WI38 (cell line): ENCODE results near the gene THAP8.
"Not testable (repeated sequence)": the region's sequence is repeated elsewhere in the genome, so short reads cannot be mapped to it uniquely, and the experiment has no call there.

Experiments used
- H3K4me3 ChIP-seq: 2 replicates; pipeline ENCODE4 v1.5.1; 2011; ENCODE audit warnings: low read depth, mild to moderate bottlenecking, control low read depth, low read length
- TF ChIP-seq, protein P1 (sequence below): IDR thresholded peaks from 2 replicates; pipeline ENCODE4 v1.5.1; 2012; ENCODE audit warnings: low read depth, mild to moderate bottlenecking, control low read depth, low read length

The THAP8 gene

DNA sequence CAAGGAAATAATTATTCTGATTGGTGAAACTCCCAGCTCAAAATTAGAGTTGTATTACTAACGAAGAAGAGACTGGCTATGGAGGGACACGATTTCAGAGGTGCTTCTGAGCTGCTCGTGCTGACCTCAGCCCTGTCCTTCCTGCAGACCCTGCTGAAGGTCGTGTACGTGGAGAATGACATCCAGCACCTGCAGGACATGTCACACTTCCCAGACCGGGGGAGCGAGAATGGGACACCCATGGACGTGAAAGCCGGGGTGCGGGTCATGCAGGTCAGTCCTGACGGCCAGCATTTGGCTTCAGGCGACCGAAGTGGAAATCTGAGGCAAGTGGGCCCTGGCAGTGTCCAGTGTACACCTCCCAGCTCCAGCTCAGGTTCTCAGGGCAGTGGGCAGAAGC is 28.8 kb upstream of the THAP8 start:
- H3K4me3 ChIP-seq = no peak overlapping the region
- TF ChIP-seq, protein P1, sequence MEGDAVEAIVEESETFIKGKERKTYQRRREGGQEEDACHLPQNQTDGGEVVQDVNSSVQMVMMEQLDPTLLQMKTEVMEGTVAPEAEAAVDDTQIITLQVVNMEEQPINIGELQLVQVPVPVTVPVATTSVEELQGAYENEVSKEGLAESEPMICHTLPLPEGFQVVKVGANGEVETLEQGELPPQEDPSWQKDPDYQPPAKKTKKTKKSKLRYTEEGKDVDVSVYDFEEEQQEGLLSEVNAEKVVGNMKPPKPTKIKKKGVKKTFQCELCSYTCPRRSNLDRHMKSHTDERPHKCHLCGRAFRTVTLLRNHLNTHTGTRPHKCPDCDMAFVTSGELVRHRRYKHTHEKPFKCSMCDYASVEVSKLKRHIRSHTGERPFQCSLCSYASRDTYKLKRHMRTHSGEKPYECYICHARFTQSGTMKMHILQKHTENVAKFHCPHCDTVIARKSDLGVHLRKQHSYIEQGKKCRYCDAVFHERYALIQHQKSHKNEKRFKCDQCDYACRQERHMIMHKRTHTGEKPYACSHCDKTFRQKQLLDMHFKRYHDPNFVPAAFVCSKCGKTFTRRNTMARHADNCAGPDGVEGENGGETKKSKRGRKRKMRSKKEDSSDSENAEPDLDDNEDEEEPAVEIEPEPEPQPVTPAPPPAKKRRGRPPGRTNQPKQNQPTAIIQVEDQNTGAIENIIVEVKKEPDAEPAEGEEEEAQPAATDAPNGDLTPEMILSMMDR = no peak

DNA sequence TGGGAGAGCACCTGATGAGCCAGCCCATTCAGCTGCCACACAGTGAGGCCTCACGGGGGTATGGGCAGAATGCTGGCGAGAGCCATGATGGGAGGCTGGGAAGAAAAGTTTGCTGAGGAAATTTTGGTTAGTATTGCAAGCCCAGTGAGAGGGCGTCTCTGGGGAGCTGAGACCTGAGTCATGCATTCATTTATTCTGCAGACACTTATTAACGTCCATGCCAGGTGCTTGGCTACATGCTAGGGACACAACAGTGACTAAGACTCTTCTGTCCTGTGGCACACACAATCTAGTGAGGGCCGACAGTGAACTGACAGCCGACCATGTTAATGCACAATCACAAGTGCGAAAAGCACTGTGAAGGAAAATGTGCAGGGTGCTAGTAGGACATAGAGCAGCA is 27.8 kb upstream of the THAP8 start:
- no peak overlapping the region for H3K4me3 ChIP-seq
- TF ChIP-seq, protein P1 = no peak

DNA sequence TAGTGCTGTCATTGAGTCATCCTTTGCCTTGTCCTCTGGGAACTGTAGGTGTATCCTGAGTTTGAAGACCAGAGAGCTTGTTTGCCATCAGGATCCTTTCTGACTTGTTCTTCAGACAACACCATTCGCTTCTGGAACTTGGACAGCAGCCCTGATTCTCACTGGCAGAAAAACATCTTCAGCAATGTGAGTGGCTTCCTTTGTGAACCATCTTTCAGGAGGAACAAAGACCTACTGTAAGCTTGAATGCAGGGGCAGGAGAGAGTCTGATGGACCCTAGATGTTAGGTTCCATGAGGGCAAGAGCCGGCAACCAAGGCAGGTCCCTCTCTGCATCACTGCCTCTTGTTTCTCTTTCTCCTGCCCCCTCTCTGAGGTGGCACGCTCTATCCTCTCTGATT is 27.3 kb upstream of the THAP8 start:
- H3K4me3 ChIP-seq = no peak overlapping the region
- TF ChIP-seq, protein P1 = no peak

- TF ChIP-seq, protein P1 = no peak
- H3K4me3 ChIP-seq = no peak overlapping the region
These were observed 25.4 kb upstream of the THAP8 start for GRCh38 chr19:36079389-36079945.

- TF ChIP-seq, protein P1 = no peak
- H3K4me3 ChIP-seq = no peak overlapping the region
These were observed 19.2 kb upstream of the THAP8 start for GRCh38 chr19:36073121-36073876.

DNA sequence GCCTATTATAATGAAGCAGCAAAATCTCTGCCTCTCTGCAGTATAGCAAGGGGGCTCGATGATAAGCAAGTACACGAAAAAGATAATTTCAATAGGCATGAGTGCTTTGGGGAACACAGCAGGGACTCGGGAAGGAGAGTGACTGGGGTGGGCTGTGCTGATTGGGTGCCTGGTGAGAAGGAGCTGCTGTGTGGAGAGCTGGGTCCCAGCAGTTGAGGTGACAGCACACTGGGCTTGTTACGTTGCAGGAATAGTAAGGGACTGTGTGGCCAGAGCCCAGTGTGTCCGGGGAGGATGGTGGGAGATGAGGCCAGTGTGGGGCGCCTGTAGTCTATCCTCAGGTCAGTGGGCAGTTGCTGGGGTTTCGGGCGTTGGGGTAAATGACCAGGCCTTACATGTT is 18.0 kb upstream of the THAP8 start:
- no peak overlapping the region for H3K4me3 ChIP-seq
- TF ChIP-seq, protein P1 = no peak

DNA sequence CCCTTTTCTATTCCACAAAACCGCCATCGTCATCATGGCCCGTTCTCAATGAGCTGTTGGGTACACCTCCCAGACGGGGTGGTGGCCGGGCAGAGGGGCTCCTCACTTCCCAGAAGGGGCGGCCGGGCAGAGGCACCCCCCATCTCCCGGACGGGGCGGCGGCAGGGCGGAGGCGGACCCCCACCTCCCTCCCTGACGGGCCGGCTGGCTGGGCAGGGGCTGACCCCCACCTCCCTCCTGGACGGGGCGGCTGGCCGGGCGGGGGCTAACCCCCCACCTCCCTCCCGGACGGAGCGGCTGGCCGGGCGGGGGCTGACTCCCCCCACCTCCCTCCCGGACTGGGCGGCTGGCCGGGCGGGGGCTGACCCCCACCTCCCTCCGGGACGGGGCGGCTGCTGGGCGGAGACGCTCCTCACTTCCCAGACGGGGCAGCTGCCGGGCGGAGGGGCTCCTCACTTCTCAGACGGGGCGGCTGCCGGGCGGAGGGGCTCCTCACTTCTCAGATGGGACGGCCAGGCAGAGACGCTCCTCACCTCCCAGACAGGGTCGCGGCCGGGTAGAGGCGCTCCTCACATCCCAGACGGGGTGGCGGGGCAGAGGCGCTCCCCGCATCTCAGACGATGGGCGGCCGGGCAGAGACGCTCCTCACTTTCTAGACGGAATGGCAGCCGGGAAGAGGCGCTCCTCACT is 14.9 kb upstream of the THAP8 start:
- not testable (repeated sequence) for H3K4me3 ChIP-seq
